UCSD-AML1 (cell line): ENCODE measurements around the gene RPL12.

Experiments used
- DNase-seq: peaks from one replicate; lab custom pipeline; 2025; ENCODE audit not compliant: unreplicated experiment; lab: John Stamatoyannopoulos, UW

RPL12 gene

GRCh38 chr9:127405344-127406125 lies 45.7 kb downstream of the RPL12 start:
- no peak for DNase-seq

GRCh38 chr9:127404631-127405030 lies 46.6 kb downstream of the RPL12 start:
- no peak for DNase-seq

GRCh38 chr9:127403507-127404192 lies 47.6 kb downstream of the RPL12 start:
- DNase-seq = no peak

GRCh38 chr9:127402401-127403090 lies 48.7 kb downstream of the RPL12 start:
- no peak for DNase-seq

- no peak for DNase-seq
Measured at GRCh38 chr9:127399736-127400269, 51.4 kb downstream of the RPL12 start.

- DNase-seq = no peak
Measured at GRCh38 chr9:127398715-127399400, 52.3 kb downstream of the RPL12 start.

GRCh38 chr9:127398275-127398647 lies 52.9 kb downstream of the RPL12 start:
- no peak for DNase-seq
